Measurements from ENCODE around the gene HYPK.

- no peak for TF ChIP-seq POLR2AphosphoS5 (IDR thresholded peaks at IDR 0.05)
- no peak for TF ChIP-seq CTCF (IDR thresholded peaks at IDR 0.05)
Observed at GRCh38 chr15:43793647-43794046, 6.8 kb upstream of the HYPK start.
